ENCODE data around the gene CXCL10. TPM values are rescaled to one million over a fixed set of nuclear protein-coding genes. Genes with fewer than 3 reads are reported as not detected.
"Not testable (repeated sequence)": the region's sequence is repeated elsewhere in the genome, so short reads cannot be mapped to it uniquely, and the experiment has no call there.

The CXCL10 gene
- total and polyA plus RNA-seq, 2 of the 4 experiments (the other 2 are of a cell fraction): 0.15 to 0.18 TPM

DNA sequence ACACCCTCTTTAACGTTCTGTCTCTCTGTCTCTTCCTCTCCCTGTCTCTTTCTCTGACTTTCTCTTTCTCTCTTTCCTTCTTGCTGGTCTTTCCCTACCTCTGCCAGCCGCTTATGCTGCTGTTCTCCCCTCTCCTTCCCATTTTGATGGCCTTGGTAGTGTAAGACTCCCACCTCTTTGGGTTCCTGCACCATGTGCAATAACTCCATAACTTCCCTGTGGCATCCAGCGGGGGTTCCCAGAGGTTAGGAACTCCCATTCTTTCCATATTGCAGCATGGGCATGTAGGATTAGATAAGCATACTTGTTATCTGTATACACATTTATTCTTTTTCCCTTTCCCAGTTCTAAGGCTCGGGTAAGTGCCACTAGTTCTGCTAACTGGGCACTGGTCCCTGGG is 21.4 kb upstream of the CXCL10 start:
- H2AFZ ChIP-seq (replicated peaks; ENCODE audit: low read length, poor library complexity); H3K27me3 ChIP-seq (ENCODE audit: control insufficient read depth, insufficient read depth, low read length); intact Hi-C loops (cut with micrococcal nuclease); H3K36me3 ChIP-seq (ENCODE audit: control insufficient read depth, insufficient read depth, low read length); H2BK20ac ChIP-seq (ENCODE audit: low read depth, low read length); H3K4me3 ChIP-seq (ENCODE audit: insufficient read depth, low read depth, low read length); CTCF ChIA-PET; H3K56ac ChIP-seq (ENCODE audit: extremely low read depth, insufficient read depth, low read length); in situ Hi-C loops (cut with MboI; ENCODE audit: low sequenced_read_pairs); H2AK9ac ChIP-seq (replicated peaks; ENCODE audit: low read depth, low read length, poor library complexity); H2BK5ac ChIP-seq (ENCODE audit: low read depth, low read length, poor library complexity, severe bottlenecking); H4K5ac ChIP-seq (ENCODE audit: low read depth, low read length); H3K18ac ChIP-seq (ENCODE audit: low read depth, low read length); POLR2A ChIA-PET (ENCODE audit: unreplicated experiment); H3K27ac ChIP-seq (ENCODE audit: insufficient read depth, low read length); H4K8ac ChIP-seq (ENCODE audit: low read depth in 2 of 2, low read length in 2 of 2); H3K14ac ChIP-seq (replicated peaks; ENCODE audit: low read depth, low read length); H3K4me2 ChIP-seq (ENCODE audit: low read depth, low read length); H4K20me1 ChIP-seq (ENCODE audit: insufficient read depth, low read length); DNase-seq; H3K9me1 ChIP-seq (ENCODE audit: insufficient read depth, low read length); ATAC-seq (ENCODE audit: low read depth); H2AK5ac ChIP-seq (ENCODE audit: low read depth, low read length); dilution Hi-C loops (cut with HindIII; ENCODE audit: low sequenced_read_pairs, unreplicated experiment); H3K79me1 ChIP-seq (ENCODE audit: low read depth in 1 of 2, low read length in 2 of 2); H3K9ac ChIP-seq (ENCODE audit: low read depth, low read length); H4K91ac ChIP-seq (ENCODE audit: insufficient read depth, low read depth, low read length); H3K4ac ChIP-seq (ENCODE audit: low read depth, low read length); H2BK120ac ChIP-seq (ENCODE audit: low read depth, low read length); H3K4me1 ChIP-seq (ENCODE audit: control insufficient read depth, insufficient read depth, low read length); BruUV-seq (replicated peaks); H2BK15ac ChIP-seq (ENCODE audit: low read depth, low read length); H3K23ac ChIP-seq (ENCODE audit: low read depth, low read length); H3K9me3 ChIP-seq (ENCODE audit: control insufficient read depth, insufficient read depth, low read length): not testable (repeated sequence)
- WGBS, 2 experiments (ENCODE audit: extremely low coverage in 2 of 2, insufficient read length in 1 of 2): no CpG with 5 or more reads among the region's 4 CpGs

- CTCF ChIA-PET; H3K79me1 ChIP-seq (ENCODE audit: low read depth in 1 of 2, low read length in 2 of 2); H3K9me1 ChIP-seq (ENCODE audit: insufficient read depth, low read length); ATAC-seq (ENCODE audit: low read depth); H3K36me3 ChIP-seq (ENCODE audit: control insufficient read depth, insufficient read depth, low read length); POLR2A ChIA-PET (ENCODE audit: unreplicated experiment); H2BK120ac ChIP-seq (ENCODE audit: low read depth, low read length); H3K27me3 ChIP-seq (ENCODE audit: control insufficient read depth, insufficient read depth, low read length); H4K91ac ChIP-seq (ENCODE audit: insufficient read depth, low read depth, low read length); H2AK9ac ChIP-seq (replicated peaks; ENCODE audit: low read depth, low read length, poor library complexity); H4K8ac ChIP-seq (ENCODE audit: low read depth in 2 of 2, low read length in 2 of 2); intact Hi-C loops (cut with micrococcal nuclease); H3K18ac ChIP-seq (ENCODE audit: low read depth, low read length); H3K4me1 ChIP-seq (ENCODE audit: control insufficient read depth, insufficient read depth, low read length); H4K5ac ChIP-seq (ENCODE audit: low read depth, low read length); H2AK5ac ChIP-seq (ENCODE audit: low read depth, low read length); H3K4ac ChIP-seq (ENCODE audit: low read depth, low read length); H2AFZ ChIP-seq (replicated peaks; ENCODE audit: low read length, poor library complexity); H3K4me3 ChIP-seq (ENCODE audit: insufficient read depth, low read depth, low read length); H3K9ac ChIP-seq (ENCODE audit: low read depth, low read length); DNase-seq; H2BK15ac ChIP-seq (ENCODE audit: low read depth, low read length); H3K27ac ChIP-seq (ENCODE audit: insufficient read depth, low read length); H4K20me1 ChIP-seq (ENCODE audit: insufficient read depth, low read length); H2BK20ac ChIP-seq (ENCODE audit: low read depth, low read length); dilution Hi-C loops (cut with HindIII; ENCODE audit: low sequenced_read_pairs, unreplicated experiment); H2BK5ac ChIP-seq (ENCODE audit: low read depth, low read length, poor library complexity, severe bottlenecking); H3K23ac ChIP-seq (ENCODE audit: low read depth, low read length); H3K9me3 ChIP-seq (ENCODE audit: control insufficient read depth, insufficient read depth, low read length); in situ Hi-C loops (cut with MboI; ENCODE audit: low sequenced_read_pairs); H3K56ac ChIP-seq (ENCODE audit: extremely low read depth, insufficient read depth, low read length); H3K14ac ChIP-seq (replicated peaks; ENCODE audit: low read depth, low read length); H3K4me2 ChIP-seq (ENCODE audit: low read depth, low read length); BruUV-seq (replicated peaks): not testable (repeated sequence)
- 87% methylated on average over 11 of the region's 18 CpGs; no CpG with 5 or more reads in 1 of the 2 experiments for whole genome bisulfite sequencing, 2 experiments (ENCODE audit: extremely low coverage in 2 of 2, insufficient read length in 1 of 2)
Measured at GRCh38 chr4:76043306-76043705, 20.0 kb upstream of the CXCL10 start.
